GM12875 (cell line): Measurements from ENCODE around the gene SCN1B.
A peak's percentile ranks its signal among the peaks of the same experiment; 100 is the strongest.

ENCODE experiments used
- H3K4me3 ChIP-seq: one replicate; pipeline ENCODE4 v1.5.1; 2011; ENCODE audit warnings: low read depth, low read length, control low read depth
- TF ChIP-seq, protein P1 (sequence below): IDR thresholded peaks from 2 replicates; pipeline ENCODE4 v1.5.1; 2011; ENCODE audit warnings: low read depth, mild to moderate bottlenecking, control low read depth, inconsistent platforms, low read length, moderate library complexity, borderline replicate concordance; ENCODE audit not compliant: insufficient read depth

Gene SCN1B

DNA sequence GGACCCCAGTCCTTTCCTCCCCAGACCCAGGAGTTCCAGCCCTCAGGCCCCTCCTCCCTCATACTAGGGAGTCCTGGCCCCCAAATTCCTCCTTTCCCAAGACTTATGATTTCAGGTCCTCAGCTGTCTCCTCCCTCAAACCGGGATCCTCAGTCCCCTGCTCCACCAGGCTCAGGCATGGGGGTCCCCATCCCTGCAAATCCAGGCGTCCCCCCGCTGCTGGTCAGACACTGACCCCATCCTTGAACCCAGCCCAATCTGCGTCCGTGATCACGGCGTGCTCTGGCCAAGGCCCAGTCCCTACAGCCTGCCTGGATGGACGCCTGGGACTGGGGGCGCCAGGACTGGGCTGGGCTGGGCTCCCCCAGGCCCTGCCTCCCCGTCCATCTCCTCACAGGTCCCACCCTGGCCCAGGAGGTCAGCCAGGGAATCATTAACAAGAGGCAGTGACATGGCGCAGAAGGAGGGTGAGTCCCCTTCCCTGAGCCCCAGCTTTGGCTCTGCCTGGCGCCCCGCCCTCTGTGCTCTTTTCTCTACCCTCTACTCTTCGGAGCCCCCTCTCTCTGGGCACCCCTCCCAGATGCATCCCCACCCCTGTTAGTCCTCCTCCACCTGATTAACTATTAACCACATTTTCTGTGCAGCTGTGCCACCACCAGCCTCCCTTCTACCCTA is 11.9 kb downstream of the SCN1B start:
- H3K4me3 ChIP-seq, result no peak overlapping the region

DNA sequence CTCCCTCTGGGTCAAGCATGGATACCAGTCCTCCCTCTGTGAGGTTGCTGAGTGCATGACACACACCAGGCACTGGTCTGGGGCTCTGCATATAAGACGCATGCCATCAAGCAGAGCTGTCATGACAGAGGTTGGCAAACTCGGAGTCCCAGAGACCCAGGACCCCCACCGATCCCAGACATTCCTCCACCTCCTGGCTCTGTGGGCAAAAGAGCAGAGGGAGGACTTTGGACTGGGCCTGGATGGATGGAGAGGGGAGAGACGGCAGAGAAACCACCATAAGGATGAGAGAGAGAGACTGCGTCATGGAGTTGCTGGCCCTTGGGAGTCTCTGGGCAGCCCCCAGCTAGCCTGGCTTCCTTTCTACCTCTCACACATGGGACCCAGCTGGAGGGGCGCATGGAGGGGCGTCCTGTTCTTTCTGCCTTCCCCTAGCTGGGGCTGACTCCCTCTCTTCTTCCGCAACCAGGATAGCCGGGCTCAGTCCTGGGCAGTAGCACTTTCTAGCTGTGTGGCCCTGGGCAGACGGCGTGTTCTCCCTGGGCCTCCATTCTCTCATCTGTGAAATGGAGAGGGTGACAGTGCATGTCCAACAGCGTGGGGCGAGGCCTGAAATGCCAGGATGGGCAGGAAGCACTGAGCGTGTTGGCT is 12.8 kb downstream of the SCN1B start:
- TF ChIP-seq, protein P1, sequence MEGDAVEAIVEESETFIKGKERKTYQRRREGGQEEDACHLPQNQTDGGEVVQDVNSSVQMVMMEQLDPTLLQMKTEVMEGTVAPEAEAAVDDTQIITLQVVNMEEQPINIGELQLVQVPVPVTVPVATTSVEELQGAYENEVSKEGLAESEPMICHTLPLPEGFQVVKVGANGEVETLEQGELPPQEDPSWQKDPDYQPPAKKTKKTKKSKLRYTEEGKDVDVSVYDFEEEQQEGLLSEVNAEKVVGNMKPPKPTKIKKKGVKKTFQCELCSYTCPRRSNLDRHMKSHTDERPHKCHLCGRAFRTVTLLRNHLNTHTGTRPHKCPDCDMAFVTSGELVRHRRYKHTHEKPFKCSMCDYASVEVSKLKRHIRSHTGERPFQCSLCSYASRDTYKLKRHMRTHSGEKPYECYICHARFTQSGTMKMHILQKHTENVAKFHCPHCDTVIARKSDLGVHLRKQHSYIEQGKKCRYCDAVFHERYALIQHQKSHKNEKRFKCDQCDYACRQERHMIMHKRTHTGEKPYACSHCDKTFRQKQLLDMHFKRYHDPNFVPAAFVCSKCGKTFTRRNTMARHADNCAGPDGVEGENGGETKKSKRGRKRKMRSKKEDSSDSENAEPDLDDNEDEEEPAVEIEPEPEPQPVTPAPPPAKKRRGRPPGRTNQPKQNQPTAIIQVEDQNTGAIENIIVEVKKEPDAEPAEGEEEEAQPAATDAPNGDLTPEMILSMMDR, result no peak

More for the DNA sequence above, 11.9 kb downstream of the SCN1B start:
- TF ChIP-seq, protein P1, result no peak

DNA sequence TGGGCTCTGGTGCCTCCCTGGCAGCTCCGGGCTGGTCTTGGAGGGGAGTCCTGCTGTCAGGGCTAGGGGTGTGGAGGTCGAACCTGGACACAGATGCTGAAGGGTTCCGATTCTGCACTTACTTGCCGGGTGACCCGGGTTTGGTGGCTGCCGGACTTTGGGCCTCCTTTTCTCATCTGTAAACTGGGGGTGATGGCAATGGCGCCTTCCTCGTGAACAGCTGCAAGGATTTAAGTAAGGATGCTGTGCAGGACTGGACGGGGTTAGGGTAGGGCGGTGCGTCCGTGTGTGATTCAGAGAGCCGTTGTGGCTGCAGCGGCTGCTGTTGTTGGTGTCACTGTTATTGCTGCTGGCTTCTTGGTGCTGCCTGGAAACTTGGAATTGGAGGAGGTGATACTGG is 13.6 kb downstream of the SCN1B start:
- H3K4me3 ChIP-seq, result no peak overlapping the region
- TF ChIP-seq, protein P1, result no peak

More for the DNA sequence above, 12.8 kb downstream of the SCN1B start:
- H3K4me3 ChIP-seq, result no peak overlapping the region

DNA sequence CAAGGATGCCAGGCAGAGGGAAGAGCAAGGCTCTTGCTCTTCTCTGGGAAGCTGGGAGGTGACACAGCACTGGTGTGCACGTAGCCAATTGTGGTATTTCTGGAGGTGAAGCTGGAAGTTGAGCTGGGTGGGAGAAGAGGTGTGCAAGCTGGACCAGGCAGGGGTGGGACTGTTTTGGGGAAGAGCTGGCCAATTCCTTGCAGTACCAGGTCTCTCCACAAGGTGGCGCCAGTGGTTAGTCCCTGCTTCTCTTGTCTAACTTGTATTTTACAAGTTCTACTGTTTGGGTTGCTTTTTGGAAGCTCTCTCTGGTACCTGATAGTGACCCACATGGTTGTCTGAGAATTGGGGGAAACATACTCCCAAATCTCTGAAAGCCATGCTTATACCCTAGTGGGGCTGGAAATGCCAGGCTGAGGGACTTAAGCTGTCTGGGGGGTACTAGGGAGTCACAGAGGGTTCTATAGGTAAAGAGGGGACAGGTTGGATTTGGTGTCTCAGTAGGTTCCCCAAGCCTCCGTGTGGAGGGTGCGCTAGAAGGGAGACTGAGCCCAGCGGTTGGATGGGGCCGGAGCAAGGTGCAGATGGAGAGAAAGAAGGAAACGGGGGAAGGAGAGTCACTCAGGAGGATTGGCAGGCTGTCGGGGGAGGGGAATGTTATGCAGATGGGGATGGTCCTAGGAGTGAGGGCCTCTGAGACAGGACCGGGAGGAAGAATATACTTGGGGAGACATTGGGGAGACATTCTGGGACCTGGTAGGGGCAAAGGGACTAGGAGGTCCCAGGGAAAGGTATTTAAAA is 14.2 kb downstream of the SCN1B start:
- TF ChIP-seq, protein P1, result peak; percentile 97
- no peak overlapping the region for H3K4me3 ChIP-seq

DNA sequence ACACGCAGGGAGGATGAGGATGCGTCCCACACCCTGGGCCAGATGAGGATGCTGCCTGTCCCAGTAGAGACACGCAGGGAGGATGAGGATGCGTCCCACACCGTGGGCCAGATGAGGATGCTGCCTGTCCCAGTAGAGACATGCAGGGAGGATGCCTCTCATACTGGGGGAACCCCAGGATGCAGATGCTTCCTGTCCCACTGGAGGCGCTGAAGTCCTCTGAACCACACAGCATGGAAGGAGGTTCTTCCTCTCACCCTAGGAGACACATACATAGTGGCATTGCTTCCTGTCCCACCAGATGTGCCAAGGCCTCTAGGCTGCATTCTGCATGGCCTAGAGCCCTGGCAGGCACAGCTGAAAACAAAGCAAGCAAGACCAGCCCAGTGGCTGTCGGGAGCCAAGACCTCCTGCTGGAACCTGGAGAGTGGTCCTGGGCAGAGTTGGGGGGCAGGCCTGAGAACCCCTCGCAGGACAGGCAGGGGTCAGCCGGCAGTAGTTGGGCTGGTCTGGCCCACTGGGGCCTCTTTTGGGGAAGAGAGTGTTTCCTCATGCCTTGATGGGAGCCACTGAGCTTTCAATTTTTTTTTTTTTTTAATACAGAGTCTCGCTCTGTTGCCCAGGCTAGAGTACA is 15.5 kb downstream of the SCN1B start:
- TF ChIP-seq, protein P1, result peak; percentile 79
- no peak overlapping the region for H3K4me3 ChIP-seq

DNA sequence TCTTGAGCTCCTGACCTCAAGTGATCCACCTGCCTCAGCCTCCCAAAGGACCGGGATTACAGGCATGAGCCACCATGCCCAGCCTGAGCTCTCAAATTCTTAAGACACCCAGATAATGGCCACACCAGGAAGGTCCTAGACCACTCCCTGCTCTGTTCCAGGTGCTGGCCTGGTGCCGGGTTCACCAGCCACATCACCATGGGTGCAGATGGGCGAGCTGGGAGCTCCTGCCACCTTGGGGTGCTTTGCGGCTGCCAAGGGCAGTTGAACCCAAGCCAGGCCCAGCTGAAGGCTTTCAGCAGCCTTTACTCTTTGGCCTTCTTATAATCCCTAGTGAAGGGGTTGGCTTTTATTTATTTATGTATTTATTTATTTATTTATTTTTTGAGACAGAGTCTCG is 16.2 kb downstream of the SCN1B start:
- TF ChIP-seq, protein P1, result no peak
- no peak overlapping the region for H3K4me3 ChIP-seq
